Neuronal stem cell (in vitro differentiated cells): ENCODE measurements around the gene FBXL13.

Experiments
- DNase-seq: peaks from one replicate; pipeline ENCODE4 v3.0.0-alpha.2; 2013; ENCODE audit warnings: low spot score
- H2AFZ ChIP-seq: one replicate; pipeline ENCODE4 v1.6.1; 2013; ENCODE audit warnings: mild to moderate bottlenecking, low read length, inconsistent platforms
- H2AK5ac ChIP-seq: 2 replicates; pipeline ENCODE4 v1.6.1; 2013; ENCODE audit warnings: low read depth, mild to moderate bottlenecking, inconsistent platforms, low read length, moderate library complexity, mixed read lengths
- H2BK120ac ChIP-seq: 2 replicates; pipeline ENCODE4 v1.6.1; 2013; ENCODE audit warnings: low read depth, mild to moderate bottlenecking, inconsistent platforms, low read length, moderate library complexity, mixed read lengths
- H2BK12ac ChIP-seq: one replicate; pipeline ENCODE4 v1.6.1; 2013; ENCODE audit warnings: low read length, inconsistent platforms
- H2BK15ac ChIP-seq: 2 replicates; pipeline ENCODE4 v1.6.1; 2013; ENCODE audit warnings: mild to moderate bottlenecking, low read length, inconsistent platforms, mixed read lengths
- H2BK5ac ChIP-seq: one replicate; pipeline ENCODE4 v1.6.1; 2013; ENCODE audit warnings: inconsistent platforms, mild to moderate bottlenecking, low read length, moderate library complexity
- H3K14ac ChIP-seq: one replicate; pipeline ENCODE4 v1.6.1; 2013; ENCODE audit warnings: low read length, inconsistent platforms
- H3K18ac ChIP-seq: 2 replicates; pipeline ENCODE4 v1.6.1; 2013; ENCODE audit warnings: low read length, inconsistent platforms
- H3K23ac ChIP-seq: 2 replicates; pipeline ENCODE4 v1.6.1; 2013; ENCODE audit warnings: low read depth, mild to moderate bottlenecking, mixed read lengths, low read length, inconsistent platforms; ENCODE audit not compliant: poor library complexity
- H3K27ac ChIP-seq: replicated peaks from 3 replicates; pipeline ENCODE4 v1.5.1; 2013; ENCODE audit warnings: low read length, inconsistent platforms
- H3K27me3 ChIP-seq, 3 experiments: 2 replicates each; pipeline ENCODE4 v1.6.1; 2013; ENCODE audit warnings: low read length in 3 of 3, mild to moderate bottlenecking in 2 of 3, inconsistent platforms in 1 of 3, low read depth in 1 of 3, mixed read lengths in 1 of 3, moderate library complexity in 1 of 3; ENCODE audit not compliant: control insufficient read depth in 3 of 3, insufficient read depth in 3 of 3
- H3K36me3 ChIP-seq, 2 donors: replicated peaks in 1 of 2; 2 replicates each; pipeline ENCODE4 v1.6.1; 2013; ENCODE audit warnings: low read length in 2 of 2; ENCODE audit not compliant: control insufficient read depth in 2 of 2, insufficient read depth in 2 of 2
- H3K4ac ChIP-seq: 2 replicates; pipeline ENCODE4 v1.6.1; 2013; ENCODE audit warnings: inconsistent platforms, mild to moderate bottlenecking, low read length, moderate library complexity
- H3K4me1 ChIP-seq, 2 donors: 1 replicate in 1 of 2; 2 replicates in 1 of 2; pipeline ENCODE4 v1.6.1; 2013; ENCODE audit warnings: low read length in 2 of 2, low read depth in 1 of 2; ENCODE audit not compliant: control insufficient read depth in 2 of 2, insufficient read depth in 1 of 2
- H3K4me2 ChIP-seq: one replicate; pipeline ENCODE4 v1.6.1; 2013; ENCODE audit warnings: mild to moderate bottlenecking, low read length, inconsistent platforms; ENCODE audit not compliant: insufficient read depth, poor library complexity, severe bottlenecking
- H3K4me3 ChIP-seq, 2 donors: 2 replicates each; pipeline ENCODE4 v1.5.1; 2013; ENCODE audit warnings: low read length in 2 of 2, mild to moderate bottlenecking in 2 of 2, inconsistent platforms in 1 of 2, moderate library complexity in 1 of 2
- H3K79me1 ChIP-seq: one replicate; pipeline ENCODE4 v1.6.1; 2013; ENCODE audit warnings: low read depth, mild to moderate bottlenecking, inconsistent platforms, low read length, moderate library complexity
- H3K9ac ChIP-seq: one replicate; pipeline ENCODE4 v1.6.1; 2013; ENCODE audit warnings: mild to moderate bottlenecking, low read depth, low read length, inconsistent platforms; ENCODE audit not compliant: poor library complexity
- H3K9me3 ChIP-seq, 2 donors: replicated peaks in 1 of 2; 2 replicates each; pipeline versions ENCODE3 to v1.6.1; 2013; ENCODE audit warnings: low read length in 2 of 2, mild to moderate bottlenecking in 2 of 2, inconsistent platforms in 1 of 2, low read depth in 1 of 2, mixed read lengths in 1 of 2, moderate library complexity in 1 of 2; ENCODE audit not compliant: control insufficient read depth in 2 of 2, insufficient read depth in 1 of 2
- H4K8ac ChIP-seq: one replicate; pipeline ENCODE4 v1.6.1; 2013; ENCODE audit warnings: low read depth, mild to moderate bottlenecking, inconsistent platforms, low read length, moderate library complexity
- H4K91ac ChIP-seq: one replicate; pipeline ENCODE4 v1.6.1; 2013; ENCODE audit warnings: low read length, low read depth, mild to moderate bottlenecking, inconsistent platforms; ENCODE audit not compliant: poor library complexity
- WGBS, 2 donors: extraction: QIAGEN DNeasy Blood & Tissue Kit; methylation state at CpG; one replicate each; pipeline ENCODE4 v1.1.7; 2013; ENCODE audit warnings: missing lambda C conversion rate in 2 of 2, mixed read lengths in 1 of 2; ENCODE audit not compliant: insufficient read length in 2 of 2, insufficient replicate concordance in 1 of 2; ENCODE audit errors: extremely low coverage in 2 of 2; 5-methylcytosine and 5-hydroxymethylcytosine counted together

Gene FBXL13

GRCh38 chr7:103119791-103120291, 45.2 kb upstream of the FBXL13 start:
- H4K8ac ChIP-seq, result peak overlapping the region; percentile 43

DNA sequence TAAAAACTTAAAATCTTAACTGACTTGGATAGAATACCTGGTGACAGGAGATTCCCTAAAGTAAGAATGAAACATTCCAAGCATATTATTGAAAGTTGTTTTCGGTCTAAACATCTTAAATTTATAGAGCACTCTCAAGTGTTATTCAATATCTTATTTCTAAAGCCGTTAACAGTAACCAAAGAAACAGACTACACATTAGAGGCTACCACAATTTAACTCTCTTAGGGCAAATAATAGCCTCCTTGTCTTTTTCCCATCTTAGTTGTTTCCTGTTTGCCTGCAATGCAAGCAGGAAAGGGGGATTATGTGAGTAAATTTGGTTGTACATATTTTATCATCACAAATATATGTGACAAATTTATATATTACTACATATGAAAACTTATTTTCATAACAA, 42.9 kb upstream of the FBXL13 start:
- Histone ChIP-seq H4K8ac (no peak overlapping the region), H2AK5ac (no peak overlapping the region), H3K4me3 (no peak overlapping the region), H2BK12ac (no peak overlapping the region), H3K23ac (no peak overlapping the region), H3K27me3 (no peaks in the 10 kb centered on the region), H2BK15ac (no peak overlapping the region), H2BK120ac (no peak overlapping the region), H3K9me3 (peaks cover 0 to 2% of the 10 kb centered on the region in 2 donors), H3K9ac (no peak overlapping the region), H3K4me1 (peaks cover 3 to 5% of the 10 kb centered on the region in 2 donors), H2AFZ (no peak overlapping the region), H3K4ac (no peak overlapping the region), H2BK5ac (no peak overlapping the region), H3K79me1 (no peaks in the 10 kb centered on the region), H3K14ac (no peak overlapping the region), H3K27ac (no peak overlapping the region), H4K91ac (no peak overlapping the region), H3K36me3 (peaks cover 7 to 64% of the 10 kb centered on the region in 2 donors), H3K4me2 (no peak overlapping the region), H3K18ac (no peak overlapping the region)
- no CpG with 5 or more reads among the region's 2 CpGs for WGBS, 2 donors
- DNase-seq, result no peak

More at GRCh38 chr7:103119791-103120291, 45.2 kb upstream of the FBXL13 start:
- Histone ChIP-seq H2BK5ac (no peak overlapping the region), H3K27ac (no peak overlapping the region), H3K4me1 (peaks cover 0 to 5% of the 10 kb centered on the region in 2 donors), H3K9ac (no peak overlapping the region), H2BK120ac (no peak overlapping the region), H3K79me1 (no peaks in the 10 kb centered on the region), H3K27me3 (no peaks in the 10 kb centered on the region), H3K9me3 (peaks cover 0 to 2% of the 10 kb centered on the region in 2 donors), H3K4ac (no peak overlapping the region), H3K4me3 (peak overlapping the region in 1 of 2 donors; percentile 23), H2AK5ac (no peak overlapping the region), H3K14ac (no peak overlapping the region), H3K18ac (no peak overlapping the region), H2AFZ (no peak overlapping the region), H3K23ac (no peak overlapping the region), H4K91ac (no peak overlapping the region), H3K36me3 (peaks cover 7 to 74% of the 10 kb centered on the region in 2 donors), H2BK15ac (no peak overlapping the region), H3K4me2 (no peak overlapping the region), H2BK12ac (no peak overlapping the region)
- no CpG with 5 or more reads among the region's 11 CpGs for WGBS, 2 donors
- DNase-seq, result no peak

DNA sequence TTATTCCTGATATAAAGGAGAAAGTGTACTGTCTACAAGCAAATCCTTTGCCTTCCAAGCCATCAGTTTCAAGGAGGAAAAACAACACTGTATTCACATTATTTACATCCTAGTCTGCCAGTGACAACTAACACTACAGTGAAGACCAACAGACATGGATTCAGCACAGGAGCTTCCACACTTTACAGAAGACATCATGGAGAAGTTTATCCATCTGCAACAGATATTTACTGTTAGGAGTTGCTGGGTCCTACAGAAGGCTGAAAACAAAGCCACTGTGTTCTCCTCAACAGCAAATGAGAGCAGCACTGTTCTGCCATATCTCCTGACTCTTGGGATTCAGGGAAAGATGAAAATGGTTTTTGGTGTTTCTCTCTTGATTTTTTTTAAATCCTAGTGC, 42.4 kb upstream of the FBXL13 start:
- Histone ChIP-seq H3K4ac (no peak overlapping the region), H2BK120ac (no peak overlapping the region), H3K23ac (no peak overlapping the region), H3K4me2 (no peak overlapping the region), H3K4me3 (no peak overlapping the region), H3K36me3 (peaks cover 7 to 59% of the 10 kb centered on the region in 2 donors), H4K91ac (no peak overlapping the region), H2AK5ac (no peak overlapping the region), H2BK12ac (no peak overlapping the region), H3K9ac (no peak overlapping the region), H3K9me3 (peaks cover 0 to 2% of the 10 kb centered on the region in 2 donors), H2BK15ac (no peak overlapping the region), H2BK5ac (no peak overlapping the region), H3K18ac (no peak overlapping the region), H4K8ac (no peak overlapping the region), H3K4me1 (peaks cover 3 to 5% of the 10 kb centered on the region in 2 donors), H3K79me1 (no peaks in the 10 kb centered on the region), H3K14ac (no peak overlapping the region), H3K27ac (no peak overlapping the region), H2AFZ (no peak overlapping the region), H3K27me3 (no peaks in the 10 kb centered on the region)
- DNase-seq, result no peak

DNA sequence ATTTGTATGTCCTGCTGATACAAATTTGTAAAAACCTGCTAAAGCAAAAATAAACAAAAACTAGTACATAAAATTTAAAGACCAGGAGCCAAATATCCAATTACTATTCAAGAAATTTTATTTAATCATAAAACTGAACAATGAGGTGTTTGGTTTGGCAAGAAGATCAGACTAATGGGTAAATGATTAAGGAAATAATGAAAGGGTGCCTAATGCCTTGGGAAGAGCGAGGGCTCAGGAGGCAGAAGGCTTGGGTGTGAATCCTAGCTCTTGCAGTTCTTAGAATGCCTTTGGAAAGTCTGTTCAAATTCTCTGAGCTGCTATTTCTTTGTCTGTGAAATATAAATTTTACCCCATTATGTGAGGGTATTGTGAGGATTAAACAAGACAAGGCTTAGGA, 41.9 kb upstream of the FBXL13 start:
- no peak overlapping the region for H2BK5ac ChIP-seq
- no peak overlapping the region for H4K8ac ChIP-seq
- no peak overlapping the region for H2BK12ac ChIP-seq
- no peak overlapping the region for H3K23ac ChIP-seq
- no peak overlapping the region for H2BK120ac ChIP-seq
- H3K79me1 ChIP-seq, result no peaks in the 10 kb centered on the region
- H4K91ac ChIP-seq, result no peak overlapping the region
- H3K9me3 ChIP-seq, result peaks cover 0 to 2% of the 10 kb centered on the region in 2 donors
- no peak overlapping the region for H3K27ac ChIP-seq
- no peak overlapping the region for H3K14ac ChIP-seq
- H3K4me1 ChIP-seq, result peaks cover 3 to 5% of the 10 kb centered on the region in 2 donors
- DNase-seq, result no peak
- no peak overlapping the region for H3K4me2 ChIP-seq
- H3K18ac ChIP-seq, result no peak overlapping the region
- no peak overlapping the region for H3K4me3 ChIP-seq
- H3K4ac ChIP-seq, result no peak overlapping the region
- H3K27me3 ChIP-seq, result no peaks in the 10 kb centered on the region
- H2AFZ ChIP-seq, result no peak overlapping the region
- peaks cover 7 to 54% of the 10 kb centered on the region in 2 donors for H3K36me3 ChIP-seq
- H2BK15ac ChIP-seq, result no peak overlapping the region
- H3K9ac ChIP-seq, result no peak overlapping the region
- H2AK5ac ChIP-seq, result no peak overlapping the region
- no CpG with 5 or more reads among the region's 1 CpG for WGBS, 2 donors
